Left lobe of liver (tissue), 2 donors: Measurements from ENCODE around the gene HTR5A. TPM values are rescaled to one million over a fixed set of nuclear protein-coding genes. Genes with fewer than 3 reads are reported as not detected.

Experiments used
- ATAC-seq: fragments of 200-7000 bp; cut with Tn5 transposase; one replicate; pipeline ENCODE4 v1.9.1; 2020; ENCODE audit warnings: mild to moderate bottlenecking, moderate library complexity
- DNase-seq: peaks from one replicate; pipeline ENCODE4 v3.0.0-alpha.2; 2020; ENCODE audit warnings: low spot score
- total RNA-seq: library from RNA; stranded (reverse); gene quantifications from one replicate; pipeline ENCODE4 v1.2.1, GENCODE V29; 2021
- donor health status: DM: no; HTN: no; CAD: no; lungs with moderate emphysema.
- donor health status: DM: no; HTN: yes; CAD: no.

Gene HTR5A
- total RNA-seq, 1 donor from 2014 or later: not detected

GRCh38 chr7:155136619-155137243, 66.6 kb downstream of the HTR5A start:
- DNase-seq: no peak
- no peak for ATAC-seq

Other genes starting within 250 kb of the HTR5A start
- gene PAXIP1, start 67.2 kb upstream of the HTR5A start, total RNA-seq: 5.8 TPM
- gene INSIG1, start 227.6 kb downstream of the HTR5A start, total RNA-seq: 208 TPM